HG02678 (cell line): ENCODE results near the gene STAT2.
"Not testable (repeated sequence)": the region's sequence is repeated elsewhere in the genome, so short reads cannot be mapped to it uniquely, and the experiment has no call there.

Experiments used
- ATAC-seq: cut with Tn5 transposase; IDR thresholded peaks from one replicate; pipeline ENCODE4 v1.9.1; 2021; ENCODE audit warnings: mild to moderate bottlenecking, moderate library complexity; ENCODE audit not compliant: unreplicated experiment

STAT2 gene

GRCh38 chr12:56362130-56363059 lies 2.5 kb upstream of the STAT2 start, which contains the start of gene APOF:
TSS of gene APOF (minus strand) at chr12:56362857. CDS start at chr12:56362745, 112 bp downstream.
- no peak for ATAC-seq

- no peak for ATAC-seq
Measured at GRCh38 chr12:56361487-56362129, 1.7 kb upstream of the STAT2 start.

GRCh38 chr12:56358836-56359532 lies 923 bp downstream of the STAT2 start:
- ATAC-seq, result no peak

DNA sequence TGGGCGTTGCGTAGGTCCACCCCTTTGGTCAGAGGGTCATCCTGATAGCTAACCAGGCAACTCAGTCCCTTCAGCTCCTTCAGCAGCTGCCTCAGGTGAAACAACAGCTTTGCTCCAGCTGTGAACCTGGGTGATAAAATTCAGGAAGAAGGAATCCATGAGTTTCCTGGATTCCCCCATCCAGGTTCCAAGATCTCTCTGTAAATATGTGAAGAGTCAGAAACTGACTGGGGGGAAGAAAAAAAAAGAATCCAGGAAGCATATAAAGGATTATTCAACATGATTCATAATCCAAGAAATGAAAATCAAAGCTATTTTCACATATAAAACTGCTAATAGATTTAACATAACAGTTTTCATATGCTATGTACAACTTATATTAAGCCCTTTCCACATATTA lies 8.6 kb downstream of the STAT2 start:
- ATAC-seq, result no peak

GRCh38 chr12:56350662-56351061 lies 9.2 kb downstream of the STAT2 start:
- ATAC-seq, result no peak

DNA sequence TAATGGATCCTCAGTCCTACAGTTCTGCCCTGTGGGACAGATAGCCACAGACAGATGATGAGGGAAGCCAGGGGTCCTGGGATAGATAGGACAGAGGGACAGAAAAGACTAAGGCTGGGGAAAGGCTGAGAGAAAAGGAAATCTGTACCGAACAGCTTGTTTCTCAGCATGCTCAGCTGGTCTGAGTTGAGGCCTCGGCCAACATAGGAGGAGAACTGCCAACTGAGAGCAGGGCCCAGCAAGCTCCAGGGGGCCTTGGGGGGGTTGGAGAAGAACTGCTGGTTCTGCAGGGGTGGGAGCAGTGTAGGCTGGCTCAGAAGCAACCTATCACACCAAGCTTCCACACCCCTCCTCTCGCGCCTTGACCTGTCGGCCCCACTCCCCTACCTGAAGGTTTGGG lies 11.1 kb downstream of the STAT2 start:
- no peak for ATAC-seq

- not testable (repeated sequence) for ATAC-seq
Measured at GRCh38 chr12:56347255-56347654, 12.7 kb downstream of the STAT2 start.

GRCh38 chr12:56346675-56347074 lies 13.2 kb downstream of the STAT2 start:
- ATAC-seq, result no peak

- ATAC-seq, result not testable (repeated sequence)
Measured at GRCh38 chr12:56342290-56342689, 17.6 kb downstream of the STAT2 start.

- no peak for ATAC-seq
Measured at GRCh38 chr12:56341616-56342015, 18.3 kb downstream of the STAT2 start.

DNA sequence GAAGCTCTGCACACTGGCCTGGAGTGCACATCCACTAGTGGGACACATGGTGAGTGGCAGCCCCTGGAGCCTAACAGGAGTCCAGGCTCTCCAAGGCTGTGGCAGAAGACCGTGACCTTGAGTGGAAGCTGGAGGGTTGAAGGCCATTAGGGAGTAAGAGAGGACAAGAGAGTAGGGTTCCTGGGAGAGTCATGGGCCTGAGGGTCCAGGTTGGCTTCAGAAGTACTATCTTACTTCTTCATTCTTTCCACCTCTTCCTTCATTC lies 20.8 kb downstream of the STAT2 start:
- ATAC-seq, result no peak

DNA sequence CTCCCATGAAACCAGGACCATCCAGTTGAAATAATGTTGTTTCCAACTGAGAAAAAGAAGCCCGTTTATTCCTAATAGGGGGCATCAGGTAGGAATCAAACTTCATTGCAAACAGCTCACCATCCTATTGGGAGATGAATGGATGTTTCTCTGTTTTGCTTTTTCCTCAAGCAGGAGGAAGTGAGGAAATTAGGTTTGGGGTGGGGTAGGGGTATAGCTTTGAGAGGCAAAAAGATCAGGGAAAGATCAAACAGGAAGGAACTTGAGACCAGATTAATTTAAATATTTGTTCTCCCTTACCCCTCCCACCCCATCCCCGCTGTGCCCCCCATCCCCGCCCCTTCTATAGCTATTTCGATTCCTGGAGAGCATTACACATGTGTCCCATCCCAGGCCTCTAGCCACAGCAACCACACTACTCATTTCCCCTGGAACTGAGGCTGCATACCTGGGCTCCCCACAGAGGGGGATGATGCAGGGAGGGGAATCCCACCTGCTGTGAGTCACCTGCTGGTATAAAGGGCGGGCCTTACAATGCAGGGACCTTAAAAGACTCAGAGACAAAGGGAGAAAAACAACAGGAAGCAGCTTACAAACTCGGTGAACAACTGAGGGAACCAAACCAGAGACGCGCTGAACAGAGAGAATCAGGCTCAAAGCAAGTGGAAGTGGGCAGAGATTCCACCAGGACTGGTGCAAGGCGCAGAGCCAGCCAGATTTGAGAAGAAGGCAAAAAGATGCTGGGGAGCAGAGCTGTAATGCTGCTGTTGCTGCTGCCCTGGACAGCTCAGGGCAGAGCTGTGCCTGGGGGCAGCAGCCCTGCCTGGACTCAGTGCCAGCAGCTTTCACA lies 21.4 kb downstream of the STAT2 start, which contains the start of gene IL23A:
Gene IL23A, plus strand, starts transcription at position 577 of the 850 bp plus-strand sequence. Its CDS starts 161 bp downstream, at position 738.
- ATAC-seq, result no peak

- no peak for ATAC-seq
Measured at GRCh38 chr12:56337753-56338251, 22.1 kb downstream of the STAT2 start.

DNA sequence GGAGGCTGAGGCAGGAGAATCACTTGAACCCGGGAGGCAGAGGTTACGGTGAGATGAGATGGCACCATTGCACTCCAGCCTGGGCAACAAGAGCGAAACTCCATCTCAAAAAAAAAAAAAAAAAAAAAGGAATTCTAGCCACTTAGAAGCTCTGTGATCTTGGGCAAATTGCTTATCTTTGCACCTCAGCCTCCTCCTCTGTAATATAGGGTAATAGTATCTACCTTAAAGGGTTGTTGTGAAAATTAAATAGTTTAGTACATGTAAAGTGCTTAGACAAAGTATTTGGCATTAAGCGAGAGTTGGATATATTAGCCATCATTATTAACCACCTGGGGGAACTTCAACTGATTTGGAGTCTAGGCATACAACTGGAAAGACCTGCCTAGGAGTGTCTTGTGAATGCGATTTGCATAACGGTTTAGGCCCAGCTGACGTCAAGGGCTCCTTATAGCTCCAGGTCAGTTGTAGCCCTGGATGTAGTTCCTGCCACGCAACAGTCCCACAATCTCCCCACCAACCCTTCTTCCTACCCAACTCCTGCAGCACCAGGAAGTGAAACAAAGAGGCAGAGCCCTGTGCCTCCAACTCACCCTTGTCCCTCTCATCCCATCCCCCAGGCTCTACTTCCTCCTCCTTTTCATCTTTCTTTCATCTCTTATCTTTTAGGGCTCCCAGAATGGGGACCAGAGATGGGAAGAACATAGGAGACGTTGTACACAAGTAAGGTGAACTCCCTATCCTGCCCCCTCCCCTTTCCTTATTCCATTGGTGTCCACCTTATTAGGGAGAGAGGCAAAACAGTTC lies 23.3 kb downstream of the STAT2 start:
- no peak for ATAC-seq

- ATAC-seq, result not testable (repeated sequence)
Measured at GRCh38 chr12:56335527-56335926, 24.4 kb downstream of the STAT2 start.

GRCh38 chr12:56334490-56334793 lies 25.5 kb downstream of the STAT2 start:
- no peak for ATAC-seq

DNA sequence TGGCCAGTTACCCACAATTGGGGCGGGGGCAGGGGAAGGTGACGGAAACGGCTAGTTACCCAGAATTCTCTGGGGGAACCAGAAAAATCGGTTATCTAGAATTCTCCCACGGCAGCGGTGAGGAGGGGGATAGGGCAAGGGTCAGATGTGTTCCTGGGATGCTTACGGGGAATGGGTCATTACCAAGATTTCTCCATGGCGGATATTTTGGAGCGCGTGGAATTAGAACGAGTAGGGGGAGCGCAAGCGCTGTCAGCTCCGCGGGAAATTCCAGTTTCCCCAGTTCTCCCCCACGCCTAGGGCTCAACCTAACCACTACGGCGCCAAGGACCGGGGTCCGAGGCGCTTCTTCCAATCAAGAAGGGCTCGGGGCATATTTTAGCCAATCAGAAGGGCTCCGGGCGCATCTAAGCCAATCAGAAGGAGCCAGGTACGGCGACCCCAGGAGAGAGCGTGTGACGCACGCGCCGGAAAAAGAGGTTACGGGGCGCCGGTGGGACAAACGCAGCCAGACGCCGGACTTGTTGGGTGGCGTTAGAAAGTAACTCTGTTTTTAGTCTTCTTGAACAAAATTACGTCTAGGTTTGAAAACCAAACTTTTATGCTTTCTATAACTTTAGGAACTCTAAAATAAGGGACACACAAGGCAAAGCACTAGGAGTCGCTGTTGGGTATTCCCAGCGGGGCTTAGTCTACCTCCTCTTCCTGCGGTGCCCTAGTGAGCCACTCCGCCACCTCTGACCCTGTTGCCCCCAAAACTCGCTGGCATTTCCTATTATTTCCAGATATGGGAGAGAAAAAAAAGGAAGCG lies 26.0 kb downstream of the STAT2 start, which contains the start of gene PAN2:
Gene PAN2, minus strand, starts transcription at position 322 of the 811 bp plus-strand sequence. CDS start 906 bp downstream, outside the sequence.
- peak; percentile 93 for ATAC-seq

DNA sequence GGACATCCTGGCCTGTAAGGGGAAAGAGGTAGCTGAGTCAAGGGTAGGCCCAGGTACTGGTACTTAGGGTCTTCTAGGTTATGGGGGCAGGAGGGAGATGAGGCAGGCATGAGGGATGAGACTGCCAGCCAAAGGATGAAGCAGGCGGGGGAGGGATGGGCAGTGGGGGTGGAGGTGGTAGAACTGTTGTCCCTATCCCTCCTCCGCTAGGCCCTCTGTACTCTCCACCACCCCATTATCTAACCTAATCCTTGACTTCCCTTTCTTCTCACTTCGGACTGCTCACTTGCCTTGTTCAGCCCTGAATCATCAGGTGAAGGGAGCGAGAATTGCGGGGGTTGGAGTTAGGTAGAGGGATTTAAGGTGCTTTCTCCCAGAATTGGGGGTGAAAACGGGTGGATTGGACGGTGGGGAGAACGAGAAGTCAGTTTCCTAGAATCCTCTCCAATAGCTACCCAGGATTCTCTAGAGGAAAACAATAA lies 26.7 kb downstream of the STAT2 start:
- no peak for ATAC-seq
